Stimulated activated CD8-positive, alpha-beta memory T cell treated with anti-CD3 and anti-CD28 coated beads, Interleukin-15, amount 100 ng/mL, for 4 hours (primary cell): ENCODE results near the gene CREBL2.

Source experiments
- DNase-seq, 2 donors: peaks; one replicate each; pipeline ENCODE4 v3.0.0-alpha.2; 2020; ENCODE audit warnings: low read depth in 2 of 2

The CREBL2 gene

GRCh38 chr12:12676605-12677004 is 64.9 kb downstream of the CREBL2 start:
- DNase-seq, result no peak

GRCh38 chr12:12681061-12681765 is 69.5 kb downstream of the CREBL2 start:
- no peak for DNase-seq

GRCh38 chr12:12682284-12682683 is 70.6 kb downstream of the CREBL2 start:
- no peak for DNase-seq

DNA sequence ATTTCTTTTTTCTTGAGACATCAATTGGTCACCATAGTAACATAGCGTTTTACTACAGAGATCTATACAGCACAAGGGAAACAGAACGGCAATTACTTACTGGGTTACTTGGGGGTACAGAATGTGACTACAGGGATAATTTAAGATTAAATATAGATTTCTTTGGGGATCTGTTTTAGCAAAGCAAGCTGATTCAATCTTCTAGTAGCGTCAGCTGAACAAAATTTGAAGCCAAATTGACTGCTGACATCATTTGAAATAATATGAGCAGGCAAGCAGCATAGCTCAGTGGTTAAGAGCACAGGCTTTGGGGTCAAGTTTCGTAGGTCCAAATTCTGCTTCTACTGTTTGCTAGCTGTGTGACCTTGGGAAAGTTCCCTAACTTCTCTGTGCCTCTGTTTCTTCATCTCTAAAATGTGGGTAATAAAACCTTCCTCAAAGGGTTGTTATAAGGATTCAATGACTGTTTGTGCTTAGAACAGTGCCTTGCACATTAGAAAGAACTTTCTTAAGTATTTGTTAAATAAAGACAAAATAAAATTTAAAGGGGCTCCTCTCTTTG is 71.5 kb downstream of the CREBL2 start:
- DNase-seq, result no peak

DNA sequence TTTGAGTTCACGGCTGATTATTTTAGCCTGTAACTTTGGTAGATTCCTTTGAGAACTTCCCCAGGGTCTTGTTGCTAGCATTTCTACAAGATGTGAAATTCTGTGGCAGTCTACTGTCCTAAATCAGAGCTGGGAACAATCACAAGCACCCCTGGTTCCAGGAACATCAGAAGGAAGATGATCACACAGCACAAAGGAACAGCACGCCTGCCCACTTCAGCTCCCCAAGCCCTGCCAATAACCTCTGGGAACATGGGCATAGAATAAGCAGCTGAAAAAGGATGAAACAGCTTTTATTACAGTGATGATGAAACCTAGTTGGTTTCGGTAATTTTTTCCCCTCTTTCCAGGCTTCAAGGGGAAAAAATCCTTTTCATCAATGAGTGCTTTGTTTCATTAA is 72.0 kb downstream of the CREBL2 start:
- no peak for DNase-seq

DNA sequence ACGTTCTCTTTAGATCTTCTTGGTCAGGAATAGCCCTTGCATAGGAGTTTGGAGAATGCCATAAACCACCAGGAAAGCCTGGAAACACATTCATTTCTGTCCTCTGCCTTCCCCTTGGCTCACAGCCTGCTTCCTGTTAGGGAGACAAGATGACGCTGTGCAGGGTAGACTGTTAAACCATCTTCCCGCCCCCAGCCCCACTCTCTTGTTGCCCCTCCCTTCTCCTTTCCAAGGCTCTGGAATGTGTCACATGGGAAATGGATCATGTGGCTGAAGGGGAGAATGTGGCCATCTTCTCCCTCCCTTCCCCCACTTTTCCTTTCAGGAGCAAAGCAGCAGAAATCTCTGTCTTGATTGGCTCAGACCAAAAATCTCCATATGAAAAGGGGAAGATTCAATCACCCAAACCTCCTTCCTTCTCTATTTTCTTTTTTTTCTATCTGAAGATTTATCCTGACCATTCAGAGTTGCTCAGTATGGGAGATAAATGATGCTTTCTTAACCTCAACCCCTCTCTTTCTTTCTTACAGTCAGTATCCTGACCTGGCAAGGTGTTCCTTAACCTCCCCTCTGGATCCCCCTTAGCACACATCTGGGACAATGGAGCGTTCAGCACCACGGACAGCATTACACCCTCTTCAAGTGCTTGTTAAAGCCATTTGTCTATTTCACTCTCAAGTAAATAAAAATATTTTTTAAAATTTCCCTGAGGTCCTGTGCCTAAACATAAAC is 72.9 kb downstream of the CREBL2 start:
- no peak for DNase-seq

DNA sequence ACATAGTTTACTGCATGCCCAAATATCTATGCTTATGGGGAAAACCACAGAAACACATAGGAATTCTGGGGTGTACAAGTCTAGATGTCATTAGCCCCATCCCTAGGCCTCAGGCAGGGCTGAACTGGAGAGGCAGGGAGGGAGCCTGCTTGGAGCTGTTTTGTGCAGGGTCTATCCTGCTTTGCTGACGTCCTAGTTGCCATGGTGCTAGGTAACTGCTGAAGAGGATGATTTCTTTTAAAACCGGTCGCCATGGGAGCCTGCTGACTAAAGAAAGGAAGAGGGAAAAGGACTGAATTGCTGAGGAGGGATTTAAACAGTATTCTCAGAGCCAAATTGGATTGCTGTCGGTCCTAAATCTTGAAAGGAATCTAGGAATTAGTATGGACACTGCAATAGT is 73.6 kb downstream of the CREBL2 start:
- DNase-seq, result no peak

DNA sequence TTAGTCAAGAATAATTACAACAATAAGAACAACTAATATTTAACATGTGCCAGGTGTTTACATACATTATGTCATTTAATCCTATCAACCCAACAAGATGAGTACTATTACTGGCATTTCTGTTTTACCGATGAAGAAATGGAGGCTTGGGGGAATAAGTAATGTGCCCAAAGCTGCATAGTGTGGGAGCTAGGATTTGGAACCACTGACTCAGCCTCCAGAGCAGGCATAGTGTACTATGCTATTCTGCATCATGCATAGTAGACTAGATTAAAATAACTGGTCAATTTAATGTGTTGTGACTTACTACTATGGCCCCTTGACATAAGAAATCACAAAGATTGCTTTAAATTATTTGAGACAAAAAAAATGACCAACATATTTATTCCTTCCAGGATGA is 74.8 kb downstream of the CREBL2 start:
- DNase-seq, result no peak

DNA sequence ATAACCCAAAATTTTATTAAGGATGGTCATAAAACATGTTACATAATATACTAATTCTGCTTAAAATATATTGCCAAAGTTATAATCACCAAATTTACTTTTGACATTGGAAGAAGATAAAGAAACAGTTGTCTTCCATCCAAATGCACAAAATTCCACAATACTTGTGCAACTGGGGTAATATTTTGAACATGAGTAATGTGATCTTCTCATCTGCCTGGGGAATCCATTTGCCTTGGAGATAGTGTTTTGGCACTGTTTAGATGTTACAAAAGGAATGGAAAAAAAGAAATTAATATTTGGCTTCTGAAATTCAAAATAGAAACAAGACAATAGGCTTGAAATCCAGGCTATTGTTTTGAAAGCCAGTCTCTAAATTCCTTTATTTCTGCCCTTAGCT is 75.2 kb downstream of the CREBL2 start:
- no peak for DNase-seq

DNA sequence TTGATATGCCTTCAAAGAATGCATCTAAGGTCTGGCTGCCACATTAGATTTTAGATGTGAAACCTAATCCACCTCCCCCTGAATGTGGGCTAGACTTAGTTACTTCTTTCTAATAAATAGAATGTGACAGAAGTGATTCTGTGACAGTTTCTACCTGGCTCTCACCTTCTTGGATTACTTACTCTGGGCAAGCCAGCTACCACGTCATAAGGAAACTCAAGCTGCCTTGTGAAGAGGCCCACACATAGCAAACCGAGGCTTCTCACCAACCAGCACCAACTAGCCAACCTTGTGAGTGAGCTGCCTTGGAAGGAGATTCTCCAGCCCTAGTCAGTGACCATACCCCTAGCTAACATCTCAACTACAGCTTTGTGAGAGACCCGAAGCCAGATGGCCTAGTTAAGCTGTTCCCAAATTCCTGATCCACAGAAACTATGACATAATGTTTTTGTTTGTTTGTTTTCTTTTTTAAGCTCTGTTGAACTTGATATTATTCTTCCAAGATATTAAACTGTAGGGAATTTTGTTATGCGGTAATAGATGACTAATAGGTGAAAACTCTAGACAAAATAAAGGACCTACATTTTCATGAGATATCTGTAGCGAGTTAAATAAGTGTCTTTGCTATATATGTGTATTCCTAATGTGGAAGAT is 78.1 kb downstream of the CREBL2 start:
- DNase-seq, result no peak

DNA sequence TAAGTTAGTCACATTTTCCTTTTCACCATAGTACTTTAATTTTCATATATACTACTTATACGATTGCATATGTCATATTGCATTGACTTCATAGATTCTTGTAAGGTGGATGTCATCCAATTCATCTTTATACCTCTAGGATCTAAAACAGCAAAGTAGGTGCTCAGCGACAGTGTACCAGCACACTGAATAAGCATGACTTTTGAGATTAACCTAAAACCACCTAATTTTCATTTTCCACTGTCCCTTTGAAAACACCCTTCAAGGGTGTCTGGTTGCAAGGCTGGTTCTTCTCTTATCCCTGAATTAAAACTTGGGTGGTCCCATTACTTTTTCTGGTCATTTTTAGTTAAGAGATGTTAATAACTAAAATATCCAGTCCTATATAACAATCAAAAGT is 79.9 kb downstream of the CREBL2 start:
- DNase-seq, result no peak

DNA sequence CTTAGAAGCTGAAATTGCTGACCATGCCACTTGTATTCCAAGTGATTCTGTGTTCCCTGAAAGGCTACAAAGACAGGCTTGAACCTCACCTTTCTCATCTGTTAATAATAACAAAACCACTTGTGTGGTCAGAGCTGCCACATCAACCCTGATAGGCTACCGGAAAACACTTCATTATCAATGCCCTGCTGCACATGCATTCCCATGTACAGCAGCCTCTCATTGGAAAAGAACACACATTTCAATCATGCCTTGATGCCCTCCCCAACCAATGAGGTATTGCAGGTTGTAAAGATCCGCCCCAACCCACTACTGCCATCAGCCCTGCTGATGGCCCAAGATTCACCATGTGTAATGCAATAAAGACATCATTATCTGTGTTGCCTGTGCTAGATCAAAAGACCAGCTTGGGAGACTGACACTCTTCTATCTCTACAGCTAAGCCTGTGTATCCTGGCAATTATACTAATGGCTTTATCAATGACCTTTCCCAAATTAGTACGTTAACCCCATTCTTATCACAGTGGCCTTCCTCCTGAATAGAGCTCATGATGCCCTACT is 81.5 kb downstream of the CREBL2 start:
- DNase-seq, result no peak
